GM21786 (cell line): Measurements from ENCODE around the gene PPP1R3G.
"Not testable (repeated sequence)": the region's sequence is repeated elsewhere in the genome, so short reads cannot be mapped to it uniquely, and the experiment has no call there.

ENCODE experiments used
- ATAC-seq: cut with Tn5 transposase; IDR thresholded peaks from one replicate; pipeline ENCODE4 v1.9.1; 2021; ENCODE audit not compliant: unreplicated experiment

PPP1R3G gene

DNA sequence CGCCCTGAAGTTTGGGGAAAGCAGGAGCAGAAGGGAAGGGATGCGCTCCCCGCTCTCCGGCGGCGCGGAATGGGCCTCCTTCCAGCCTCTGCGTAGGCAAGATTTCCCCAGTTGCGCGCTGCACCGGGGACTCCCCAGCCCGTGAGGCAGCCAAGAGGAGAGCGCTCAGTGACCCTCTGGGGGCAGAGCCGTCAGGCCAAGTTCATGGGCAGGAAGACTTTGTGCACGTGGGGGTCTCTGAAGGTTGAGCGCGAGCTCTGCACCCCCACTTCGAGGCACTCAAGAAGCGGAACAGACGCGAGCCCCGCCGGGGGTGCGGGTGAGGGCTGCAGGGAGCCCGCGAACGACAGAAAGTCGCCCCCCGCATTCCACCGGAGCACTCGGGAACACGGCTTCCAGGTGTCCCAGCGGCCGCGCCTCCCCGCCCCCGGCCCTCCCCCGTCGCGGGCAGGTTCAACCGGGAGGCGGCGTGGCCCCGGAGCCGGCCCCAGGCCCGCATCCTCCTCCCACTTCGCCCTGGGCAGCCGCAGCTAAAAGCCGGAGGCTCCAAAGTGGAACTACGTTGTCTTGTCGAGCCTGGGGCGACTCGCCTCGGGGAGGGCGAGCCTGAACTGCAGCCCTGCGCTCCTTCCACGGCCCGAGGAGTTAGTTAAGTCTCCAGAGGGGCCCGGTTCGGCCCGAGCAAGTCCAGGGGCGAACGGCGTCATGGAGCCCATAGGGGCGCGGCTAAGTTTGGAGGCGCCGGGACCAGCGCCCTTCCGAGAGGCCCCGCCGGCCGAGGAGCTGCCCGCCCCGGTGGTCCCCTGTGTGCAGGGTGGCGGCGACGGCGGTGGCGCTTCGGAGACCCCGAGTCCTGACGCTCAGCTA is at the start of gene PPP1R3G:
TSS of gene PPP1R3G (plus strand) at position 561 of the 867 bp plus-strand sequence. CDS start at position 706, 145 bp downstream.
- ATAC-seq, result peak; percentile 55

DNA sequence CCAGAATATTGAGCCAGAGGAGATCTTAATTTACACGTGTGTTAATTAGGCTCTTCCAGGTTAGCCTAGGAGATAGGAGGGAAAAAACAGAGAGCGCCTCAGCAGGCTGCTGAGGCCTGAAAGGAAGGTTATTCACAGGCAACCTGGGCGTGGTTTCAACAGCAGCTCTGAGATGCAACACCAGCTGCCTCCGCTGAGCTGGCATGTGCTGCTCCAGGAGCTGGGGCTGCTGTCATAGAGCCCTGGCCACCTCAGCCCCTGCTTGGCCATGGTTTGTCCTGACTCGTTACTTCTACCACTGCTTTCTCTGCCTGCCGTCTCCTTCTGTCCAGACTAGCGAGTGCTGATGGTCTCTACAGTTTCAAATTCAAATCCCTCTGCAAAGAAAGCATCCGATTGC is 48.9 kb upstream of the PPP1R3G start:
- no peak for ATAC-seq

- ATAC-seq, result no peak
Measured at GRCh38 chr6:5041955-5042354, 43.2 kb upstream of the PPP1R3G start.

GRCh38 chr6:5042436-5042835 is 42.7 kb upstream of the PPP1R3G start:
- ATAC-seq, result no peak

- ATAC-seq, result no peak
Measured at GRCh38 chr6:5044866-5045265, 40.3 kb upstream of the PPP1R3G start.

DNA sequence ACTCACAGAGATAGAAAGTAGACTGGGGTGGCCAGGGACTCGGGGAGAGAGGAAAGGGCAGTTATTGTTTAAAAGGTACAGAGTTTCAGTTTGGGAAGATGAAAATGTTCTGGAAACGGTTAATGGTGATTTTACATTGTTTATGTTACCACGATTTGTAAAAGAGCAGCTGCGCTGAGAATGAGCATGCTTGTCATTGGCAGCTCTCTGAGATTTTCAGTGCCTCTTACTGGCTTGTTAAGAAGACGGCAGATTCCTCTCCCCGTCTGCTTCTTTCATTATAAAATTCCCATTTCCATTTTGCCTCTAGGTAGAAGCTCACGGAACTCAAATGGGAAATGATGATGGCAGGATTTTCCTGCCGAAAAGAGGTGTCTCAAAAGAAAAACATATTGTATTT is 39.7 kb upstream of the PPP1R3G start:
- ATAC-seq, result no peak

GRCh38 chr6:5046430-5046829 is 38.7 kb upstream of the PPP1R3G start:
- ATAC-seq, result no peak

- no peak for ATAC-seq
Measured at GRCh38 chr6:5050009-5050408, 35.1 kb upstream of the PPP1R3G start.

DNA sequence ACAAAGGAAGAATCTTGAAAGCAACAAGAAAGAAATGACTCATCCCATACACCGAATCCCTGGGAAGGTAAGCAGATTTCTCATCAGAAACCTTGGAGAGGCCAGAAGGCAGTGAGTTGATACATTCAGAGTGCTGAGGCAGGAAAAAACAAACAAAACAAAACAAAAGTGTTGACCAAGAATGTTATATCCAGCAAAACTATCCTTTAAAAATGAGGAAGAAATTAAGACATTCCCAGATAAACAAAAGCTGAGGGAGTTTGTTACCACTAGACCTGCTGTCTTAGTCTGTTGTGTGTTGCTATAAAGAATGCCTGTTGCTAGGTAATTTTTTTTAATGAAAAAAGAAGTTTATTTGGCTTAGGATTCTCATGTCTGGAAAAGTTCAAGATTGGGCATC is 33.7 kb upstream of the PPP1R3G start:
- ATAC-seq, result no peak

DNA sequence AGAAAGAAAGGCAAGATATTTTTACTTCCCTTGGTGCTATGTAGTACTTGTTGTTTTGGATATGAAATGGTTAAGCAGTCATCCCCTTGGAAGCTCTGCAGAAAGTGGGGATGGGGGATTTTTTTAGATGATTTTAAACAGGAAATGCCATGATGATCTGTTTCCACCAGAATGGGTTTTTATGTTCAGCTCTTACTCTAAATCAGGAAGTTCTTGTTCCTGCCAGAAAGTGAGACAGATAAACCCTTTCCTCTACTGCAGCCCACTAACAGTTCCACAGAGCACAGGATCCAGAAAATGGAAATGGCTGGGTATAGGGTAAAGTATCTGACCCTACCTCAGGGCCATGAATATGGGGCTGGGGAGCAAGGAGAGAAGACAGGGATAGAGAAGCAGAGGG is 32.1 kb upstream of the PPP1R3G start:
- no peak for ATAC-seq

DNA sequence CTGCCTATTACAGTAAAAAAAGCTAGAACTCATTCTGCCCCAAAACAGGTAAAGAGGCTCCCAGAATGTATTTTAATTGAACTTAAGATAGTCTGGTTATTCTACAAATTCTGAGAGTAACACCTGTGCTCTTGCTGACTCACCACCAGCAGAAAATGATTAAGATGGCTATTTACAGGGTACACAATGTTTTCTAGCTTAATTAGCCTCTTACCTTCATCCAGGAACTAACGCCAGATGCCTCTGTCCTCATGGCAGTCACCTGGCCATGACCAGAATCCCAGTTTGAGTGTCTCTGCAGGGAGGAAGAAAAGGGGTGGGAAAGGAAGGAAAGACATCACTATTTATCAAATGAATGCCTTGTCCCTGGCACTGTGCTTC is 31.3 kb upstream of the PPP1R3G start:
- ATAC-seq, result no peak

- no peak for ATAC-seq
Measured at GRCh38 chr6:5054245-5054873, 30.8 kb upstream of the PPP1R3G start.

- no peak for ATAC-seq
Measured at GRCh38 chr6:5055118-5055517, 30.0 kb upstream of the PPP1R3G start.

- no peak for ATAC-seq
Measured at GRCh38 chr6:5058254-5058653, 26.9 kb upstream of the PPP1R3G start.

GRCh38 chr6:5059036-5059896 is 25.9 kb upstream of the PPP1R3G start:
- no peak for ATAC-seq

DNA sequence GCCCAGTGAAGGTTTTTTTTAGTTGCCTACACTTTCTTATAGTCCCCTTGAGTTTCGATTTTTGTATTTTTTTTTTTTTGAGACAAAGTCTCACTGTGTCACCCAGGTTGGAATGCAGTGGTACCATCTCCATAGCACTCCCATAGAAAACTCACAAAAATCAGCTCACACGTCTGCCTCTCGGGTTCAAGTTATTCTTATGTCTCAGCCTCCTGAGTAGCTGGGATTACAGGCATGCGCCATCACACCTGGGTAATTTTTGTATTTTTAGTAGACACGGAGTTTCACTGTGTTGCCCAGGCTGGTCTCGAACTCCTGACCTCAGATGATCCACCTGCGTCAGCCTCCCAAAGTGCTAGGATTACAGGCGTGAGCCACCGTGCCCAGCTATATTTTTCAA is 24.7 kb upstream of the PPP1R3G start:
- not testable (repeated sequence) for ATAC-seq

GRCh38 chr6:5061152-5061551 is 24.0 kb upstream of the PPP1R3G start:
- ATAC-seq, result no peak

DNA sequence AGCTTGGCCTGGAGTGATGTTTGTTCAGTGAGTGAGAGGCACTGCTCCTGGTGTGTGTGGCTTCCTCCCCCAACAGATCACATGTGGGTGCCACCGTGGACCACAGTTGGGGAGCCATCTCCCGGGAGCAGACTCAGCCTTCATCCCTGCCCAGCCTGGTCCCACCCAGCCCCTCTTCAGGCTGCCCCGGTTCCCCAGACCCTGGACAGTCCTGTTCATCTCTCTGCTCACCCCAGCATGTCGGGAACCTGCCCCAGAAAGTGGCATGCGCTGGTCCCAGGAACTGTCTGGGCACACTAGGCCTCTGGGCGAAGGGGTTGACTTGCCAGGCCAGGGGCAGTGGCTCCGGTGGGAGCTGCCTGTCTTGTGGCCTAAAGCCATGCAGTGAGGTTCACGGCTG is 21.5 kb upstream of the PPP1R3G start:
- ATAC-seq, result no peak

DNA sequence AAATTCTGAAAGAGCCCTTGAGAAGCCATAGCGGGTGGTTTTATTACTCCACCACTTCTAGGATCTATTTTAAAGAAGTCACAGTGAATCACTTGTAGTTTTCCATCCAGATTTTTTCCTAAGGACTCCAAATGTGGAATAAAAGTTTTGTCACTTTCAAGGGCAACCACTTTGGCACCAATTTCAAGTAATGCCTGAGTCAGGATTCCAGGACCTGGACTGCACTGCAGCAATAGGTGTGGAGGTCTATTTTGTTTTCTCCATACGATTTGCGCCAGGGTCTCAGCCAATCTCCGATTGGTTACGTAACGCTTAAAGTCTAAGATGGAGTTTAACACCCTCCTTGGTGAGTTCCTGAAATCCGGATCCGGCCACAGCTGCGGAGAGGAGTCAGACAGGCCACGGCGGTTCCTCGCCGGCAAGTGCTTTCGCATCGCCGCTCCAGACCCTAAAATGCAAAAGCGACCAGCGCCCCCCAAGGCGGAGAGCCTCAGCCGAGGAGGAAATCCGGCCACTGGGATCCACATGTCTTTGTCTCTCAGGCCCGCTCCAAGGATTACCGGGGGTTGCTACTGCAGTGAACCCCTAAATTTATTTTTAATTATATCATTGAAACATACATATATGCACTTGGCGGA is 18.6 kb upstream of the PPP1R3G start:
- no peak for ATAC-seq

DNA sequence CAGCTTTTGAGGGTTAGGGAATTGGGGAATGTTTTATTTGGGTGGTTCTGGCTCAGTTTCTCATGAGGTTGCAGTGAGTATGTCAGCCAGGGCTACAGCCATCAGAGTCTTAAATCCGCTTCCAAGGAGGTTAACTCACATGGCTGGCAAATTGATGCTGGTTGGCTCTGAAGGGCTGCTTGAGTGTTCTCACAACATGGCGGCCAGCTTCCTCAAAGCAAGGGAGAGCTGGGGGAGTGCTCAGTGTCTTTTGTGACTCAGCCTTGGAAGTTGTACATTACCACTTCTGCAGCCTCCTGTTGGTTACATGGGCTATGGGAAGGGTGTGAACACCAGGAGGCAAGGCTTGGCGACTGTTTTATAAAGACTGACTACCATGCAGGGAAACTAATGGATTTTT is 17.8 kb upstream of the PPP1R3G start:
- no peak for ATAC-seq

GRCh38 chr6:5068153-5068751 is 16.9 kb upstream of the PPP1R3G start:
- no peak for ATAC-seq
